Astrocyte (in vitro differentiated cells and primary cell): ENCODE data around the gene PTGES3L. TPM values are rescaled to one million over a fixed set of nuclear protein-coding genes. Genes with fewer than 3 reads are reported as not detected.
"Not testable (repeated sequence)": the region's sequence is repeated elsewhere in the genome, so short reads cannot be mapped to it uniquely, and the experiment has no call there.

Experiments used
- DNase-seq: peaks from one replicate; pipeline ENCODE4 v3.0.0-alpha.2; 2010; ENCODE audit warnings: low read depth
- FAIRE-seq: peaks from 2 replicates; lab custom pipeline; 2011; peaks lifted over from hg19 to GRCh38; lab: Jason Lieb, UNC
- H2AFZ ChIP-seq: 2 replicates; pipeline ENCODE4 v1.6.0; 2012; ENCODE audit warnings: low read depth, low read length, inconsistent platforms
- H3K27ac ChIP-seq: 2 replicates; pipeline ENCODE4 v1.5.1; 2011; ENCODE audit warnings: low read depth, low read length, inconsistent platforms
- H3K27me3 ChIP-seq: 2 replicates; pipeline ENCODE4 v1.6.0; 2011; ENCODE audit warnings: low read length, inconsistent platforms; ENCODE audit not compliant: insufficient read depth
- H3K36me3 ChIP-seq: 2 replicates; pipeline ENCODE4 v1.5.1; 2011; ENCODE audit warnings: low read length, inconsistent platforms; ENCODE audit not compliant: insufficient read depth
- H3K4me1 ChIP-seq: 2 replicates; pipeline ENCODE4 v1.5.1; 2011; ENCODE audit warnings: low read length, inconsistent platforms; ENCODE audit not compliant: insufficient read depth
- H3K4me2 ChIP-seq: 2 replicates; pipeline ENCODE4 v1.6.0; 2012; ENCODE audit warnings: low read length, inconsistent platforms
- H3K4me3 ChIP-seq: 2 replicates; pipeline ENCODE4 v1.5.1; 2011; ENCODE audit warnings: low read depth, mild to moderate bottlenecking, low read length, inconsistent platforms; ENCODE audit not compliant: insufficient read depth
- H3K79me2 ChIP-seq: 2 replicates; pipeline ENCODE4 v1.6.0; 2012; ENCODE audit warnings: mild to moderate bottlenecking, low read length, inconsistent platforms; ENCODE audit not compliant: insufficient read depth
- H3K9ac ChIP-seq: 2 replicates; pipeline ENCODE4 v1.6.0; 2012; ENCODE audit warnings: mild to moderate bottlenecking, low read length, inconsistent platforms
- H3K9me3 ChIP-seq: 2 replicates; pipeline ENCODE4 v1.5.1; 2012; ENCODE audit warnings: low read depth, mild to moderate bottlenecking, low read length, inconsistent platforms; ENCODE audit not compliant: insufficient read depth
- H4K20me1 ChIP-seq: 2 replicates; pipeline ENCODE4 v1.6.0; 2012; ENCODE audit warnings: low read length, inconsistent platforms; ENCODE audit not compliant: insufficient read depth
- H3K27ac Mint-ChIP-seq: one replicate; pipeline ENCODE4 v1.8.0; 2021; ENCODE audit warnings: mild to moderate bottlenecking, mixed read lengths; ENCODE audit not compliant: unreplicated experiment
- H3K27me3 Mint-ChIP-seq: one replicate; pipeline ENCODE4 v1.8.0; 2021; ENCODE audit warnings: low read depth, mixed read lengths; ENCODE audit not compliant: unreplicated experiment
- H3K36me3 Mint-ChIP-seq: one replicate; pipeline ENCODE4 v1.8.0; 2021; ENCODE audit warnings: low read depth, mixed read lengths; ENCODE audit not compliant: unreplicated experiment
- H3K4me1 Mint-ChIP-seq: one replicate; pipeline ENCODE4 v1.8.0; 2021; ENCODE audit warnings: low read depth, mixed read lengths; ENCODE audit not compliant: unreplicated experiment
- H3K4me3 Mint-ChIP-seq: one replicate; pipeline ENCODE4 v1.8.0; 2021; ENCODE audit warnings: mild to moderate bottlenecking, moderate library complexity, mixed read lengths; ENCODE audit not compliant: unreplicated experiment
- H3K9me3 Mint-ChIP-seq: one replicate; pipeline ENCODE4 v1.8.0; 2021; ENCODE audit warnings: mild to moderate bottlenecking, mixed read lengths; ENCODE audit not compliant: unreplicated experiment
- CTCF ChIP-seq: IDR thresholded peaks from 2 replicates; pipeline ENCODE4 v1.5.1; 2011; ENCODE audit warnings: low read depth, mild to moderate bottlenecking, inconsistent platforms, low read length, moderate library complexity; ENCODE audit not compliant: insufficient read depth
- EZH2 ChIP-seq: IDR thresholded peaks from 2 replicates; pipeline ENCODE4 v1.6.1; 2012; ENCODE audit warnings: mild to moderate bottlenecking, low read length, inconsistent platforms; ENCODE audit not compliant: insufficient read depth
- total RNA-seq: library from RNA; stranded (reverse); gene quantifications from 2 replicates; pipeline ENCODE4 v1.2.1, GENCODE V29; 2021

PTGES3L gene
- total RNA-seq, 1 donor from 2014 or later: 5.1 TPM

GRCh38 chr17:42975265-42975664 is 4.6 kb downstream of the PTGES3L start:
- FAIRE-seq: no peak
- H3K27me3 Mint-ChIP-seq: no peaks in the 10 kb centered on the region
- H3K27me3 ChIP-seq: no peaks in the 10 kb centered on the region

GRCh38 chr17:42973323-42973722 is 6.6 kb downstream of the PTGES3L start:
- H3K4me1 Mint-ChIP-seq, H3K27me3 Mint-ChIP-seq, H2AFZ ChIP-seq, H3K9me3 Mint-ChIP-seq, H3K27ac Mint-ChIP-seq, H3K9me3 ChIP-seq, H3K9ac ChIP-seq, H3K4me2 ChIP-seq, H3K36me3 ChIP-seq, H3K4me3 ChIP-seq, H3K79me2 ChIP-seq, H3K4me1 ChIP-seq, H3K27ac ChIP-seq, H3K36me3 Mint-ChIP-seq, H3K4me3 Mint-ChIP-seq, H3K27me3 ChIP-seq, H4K20me1 ChIP-seq, DNase-seq, FAIRE-seq: not testable (repeated sequence)

More at GRCh38 chr17:42975265-42975664, 4.6 kb downstream of the PTGES3L start:
- no peak for DNase-seq
- H3K9me3 Mint-ChIP-seq: no peaks in the 10 kb centered on the region
- Histone ChIP-seq H2AFZ (no peak overlapping the region), H3K4me1 (peaks cover 10% of the 10 kb centered on the region), H3K4me2 (no peak overlapping the region), H3K9me3 (no peaks in the 10 kb centered on the region), H3K9ac (no peak overlapping the region), H3K27ac (no peak overlapping the region), H4K20me1 (no peaks in the 10 kb centered on the region), H3K36me3 (no peaks in the 10 kb centered on the region), H3K4me3 (no peak overlapping the region), H3K79me2 (no peaks in the 10 kb centered on the region)
- peaks cover 6% of the 10 kb centered on the region for H3K36me3 Mint-ChIP-seq
- H3K27ac Mint-ChIP-seq: no peak overlapping the region
- no peak for TF ChIP-seq EZH2
- no peak for TF ChIP-seq CTCF
- H3K4me3 Mint-ChIP-seq: no peak overlapping the region
- peaks cover 7% of the 10 kb centered on the region for H3K4me1 Mint-ChIP-seq

GRCh38 chr17:42971589-42971988 is 8.3 kb downstream of the PTGES3L start:
- no peak overlapping the region for H3K9ac ChIP-seq
- no peaks in the 10 kb centered on the region for H3K27me3 ChIP-seq
- H3K9me3 ChIP-seq: no peaks in the 10 kb centered on the region
- peaks cover 6% of the 10 kb centered on the region for H3K36me3 Mint-ChIP-seq
- H3K4me3 Mint-ChIP-seq: no peak overlapping the region
- no peak overlapping the region for H3K27ac Mint-ChIP-seq
- no peak for TF ChIP-seq EZH2
- TF ChIP-seq CTCF: no peak
- H3K79me2 ChIP-seq: no peaks in the 10 kb centered on the region
- H3K4me2 ChIP-seq: no peak overlapping the region
- no peaks in the 10 kb centered on the region for H3K4me1 ChIP-seq
- no peak for FAIRE-seq
- DNase-seq: no peak
- no peaks in the 10 kb centered on the region for H3K36me3 ChIP-seq
- H3K27me3 Mint-ChIP-seq: no peaks in the 10 kb centered on the region
- no peaks in the 10 kb centered on the region for H4K20me1 ChIP-seq
- no peaks in the 10 kb centered on the region for H3K4me1 Mint-ChIP-seq
- H3K4me3 ChIP-seq: no peak overlapping the region
- no peak overlapping the region for H3K27ac ChIP-seq
- no peaks in the 10 kb centered on the region for H3K9me3 Mint-ChIP-seq
- H2AFZ ChIP-seq: no peak overlapping the region
